Fibroblast of skin of left biceps (primary cell): ENCODE data around the gene GRIA1.
A peak's percentile ranks its signal among the peaks of the same experiment; 100 is the strongest.

Experiments used
- DNase-seq, 2 experiments: peaks; one replicate each; pipeline ENCODE4 v3.0.0-alpha.2; 2013; ENCODE audit warnings: low read depth in 2 of 2

The GRIA1 gene

DNA sequence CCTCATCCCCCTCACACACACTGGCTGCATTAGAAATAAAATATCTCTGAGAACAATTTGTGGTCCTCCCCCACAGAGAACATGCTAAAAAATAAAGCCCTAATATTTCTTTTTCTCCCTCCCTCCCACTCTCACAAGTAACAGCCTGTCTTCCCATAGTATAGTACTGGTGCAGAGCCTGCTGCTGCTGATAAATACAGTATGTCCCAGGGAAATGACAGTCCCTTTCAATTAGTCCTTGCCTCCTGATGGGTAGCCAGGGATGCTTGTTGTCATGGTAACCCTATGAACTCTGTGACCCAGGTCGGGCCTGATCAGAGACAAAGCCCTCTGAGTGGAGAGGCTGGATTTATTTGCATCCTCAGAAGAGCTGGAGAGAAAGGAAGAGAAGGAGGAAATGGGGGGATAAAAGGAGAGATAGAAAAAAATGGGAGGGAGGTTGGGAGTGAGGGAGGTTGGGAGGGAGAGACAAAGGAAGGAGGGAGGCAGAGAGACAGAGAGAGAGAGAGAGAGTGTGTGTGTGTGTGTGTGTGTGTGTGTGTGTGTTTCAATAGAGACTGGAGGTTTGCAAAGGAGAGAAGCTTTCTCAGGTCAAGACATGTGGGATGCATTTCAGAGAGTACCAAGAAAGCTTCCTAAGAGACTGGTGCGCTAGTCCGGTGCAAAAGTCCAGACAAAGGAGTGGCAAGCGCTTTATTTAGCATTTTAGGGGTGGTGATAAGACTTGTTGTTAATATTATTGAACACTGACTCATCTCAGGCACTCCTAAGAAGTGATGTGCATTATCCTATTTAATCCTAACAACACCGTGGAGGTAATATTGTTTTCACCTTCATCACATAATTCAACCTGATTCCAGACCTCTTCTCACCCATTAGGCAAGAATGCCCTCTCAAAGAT, 287.5 kb downstream of the GRIA1 start:
- no peak for DNase-seq

DNA sequence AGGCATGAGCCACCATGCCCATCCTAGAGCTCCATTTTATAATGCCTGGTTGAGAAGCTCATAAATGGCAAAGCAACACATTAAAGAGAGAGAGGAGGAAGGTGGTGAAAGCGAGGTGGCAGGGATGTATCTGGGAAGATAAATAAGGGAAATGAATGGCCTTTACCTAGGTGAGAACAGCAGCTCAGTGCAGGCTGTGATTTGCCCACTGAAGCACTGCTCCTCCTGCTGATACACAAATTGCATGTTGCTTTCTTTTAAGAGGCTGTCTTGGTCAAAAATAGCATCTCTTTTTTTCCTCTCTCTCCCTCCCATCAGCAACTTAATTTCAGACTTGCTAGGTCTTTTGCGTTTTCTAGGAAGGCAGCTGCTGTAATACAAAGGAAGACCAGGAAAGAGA, 289.4 kb downstream of the GRIA1 start:
- no peak for DNase-seq

DNA sequence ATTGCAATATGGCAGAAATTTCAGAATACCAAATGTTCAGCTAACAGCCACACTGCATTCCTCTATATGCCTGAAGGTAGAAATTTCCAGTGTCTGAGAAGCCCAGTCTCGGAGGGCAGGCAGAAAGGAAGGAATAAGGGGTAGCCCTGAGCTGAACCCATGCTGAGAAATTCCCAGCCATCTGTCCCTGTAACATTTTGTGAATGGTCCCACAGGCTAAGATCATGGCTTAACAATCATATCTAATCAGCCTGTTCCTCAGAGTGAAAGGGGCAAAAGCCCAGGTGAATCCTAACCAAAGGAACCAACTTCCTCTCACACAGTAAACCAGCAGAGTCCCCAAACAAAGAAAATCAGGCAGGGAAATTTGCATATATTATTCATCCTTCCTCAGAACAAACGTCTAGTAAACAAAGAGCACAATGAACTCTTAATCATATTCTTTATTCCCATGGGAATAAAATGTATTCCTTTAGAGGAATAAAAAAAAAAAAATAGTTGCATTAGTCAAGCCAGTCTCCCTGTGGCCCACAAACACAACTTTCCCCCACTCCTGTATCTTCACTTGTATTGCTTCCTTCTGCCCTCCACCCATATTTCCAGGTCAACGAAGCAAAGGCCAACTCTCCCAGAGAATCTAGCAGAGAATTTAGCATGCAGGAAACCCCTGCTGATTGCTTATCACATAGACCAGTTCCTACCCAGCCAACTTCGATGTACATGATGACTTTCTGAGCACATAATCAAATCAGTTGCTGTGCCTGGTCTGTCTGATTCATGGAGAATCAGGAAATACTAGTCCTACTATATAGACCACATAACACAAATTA, 290.6 kb downstream of the GRIA1 start:
- no peak for DNase-seq

DNA sequence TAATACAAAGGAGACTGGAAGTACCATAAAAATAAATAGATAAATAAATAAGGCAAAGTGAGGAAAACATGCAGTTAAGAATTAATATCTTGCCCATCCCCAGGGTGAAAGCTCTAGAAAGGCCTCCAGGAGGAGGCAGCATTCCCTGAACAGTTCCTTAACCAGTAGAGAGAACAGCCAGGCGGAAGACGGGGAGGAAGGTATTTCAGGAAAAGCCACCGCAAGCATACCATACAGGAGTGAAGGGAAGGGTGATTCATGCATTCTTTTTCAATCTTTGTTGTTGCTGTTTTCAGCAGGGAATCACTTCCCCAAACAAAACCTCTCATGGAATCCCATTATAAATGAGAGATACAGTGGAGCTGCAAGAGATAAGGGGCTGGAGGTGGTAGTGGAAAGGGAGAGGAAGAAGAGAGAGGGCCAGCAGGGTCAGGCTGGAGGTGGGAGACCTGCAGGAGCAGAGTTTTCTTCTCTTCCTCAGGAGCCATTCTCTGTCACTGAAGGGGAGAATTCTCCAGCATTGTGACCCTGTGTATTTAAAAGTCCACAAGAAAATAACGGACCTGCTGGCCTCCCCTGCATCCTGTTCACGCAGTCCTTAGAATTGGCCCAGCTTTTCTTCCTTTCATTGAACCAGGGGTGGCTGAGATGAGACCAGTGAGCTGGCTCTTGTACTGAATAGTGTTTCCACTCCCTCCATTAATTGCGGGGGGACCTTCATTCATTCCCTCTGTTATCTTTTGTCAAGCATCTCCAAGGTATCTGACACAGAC, 292.3 kb downstream of the GRIA1 start:
- DNase-seq = peak; percentile 18 to 23

DNA sequence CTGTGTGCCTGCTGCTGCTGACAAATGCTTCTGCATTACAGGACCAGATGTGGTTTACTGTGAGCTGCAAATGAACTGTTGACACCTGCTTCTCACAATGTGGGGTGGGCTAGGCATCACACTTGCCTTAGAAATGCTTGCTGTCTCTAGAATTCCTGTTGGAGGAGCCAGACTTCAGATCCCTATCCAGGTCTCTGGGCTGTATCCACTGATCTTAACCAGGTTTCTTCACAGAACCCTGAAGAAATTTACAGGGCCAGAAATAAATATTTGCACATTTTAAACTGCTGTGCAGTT, 292.8 kb downstream of the GRIA1 start:
- no peak for DNase-seq

DNA sequence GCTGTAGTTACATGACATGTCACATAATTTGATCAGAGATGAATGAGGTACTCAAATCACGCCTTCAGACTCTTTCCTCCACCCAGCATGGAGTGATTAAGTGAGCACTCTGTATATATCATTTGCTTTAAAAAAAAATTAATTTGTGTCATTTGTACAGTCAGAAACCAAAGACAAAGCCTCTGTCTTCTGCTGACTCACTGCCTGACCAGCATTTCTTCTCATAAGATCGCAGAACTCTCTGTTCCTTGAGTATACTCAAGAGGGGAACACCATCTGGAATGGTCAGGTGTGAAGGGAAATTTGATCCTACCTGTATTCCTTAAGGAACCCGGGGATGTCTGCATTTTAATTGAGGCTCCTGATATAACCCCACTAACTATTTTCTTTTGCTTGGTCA, 293.8 kb downstream of the GRIA1 start:
- DNase-seq = no peak

DNA sequence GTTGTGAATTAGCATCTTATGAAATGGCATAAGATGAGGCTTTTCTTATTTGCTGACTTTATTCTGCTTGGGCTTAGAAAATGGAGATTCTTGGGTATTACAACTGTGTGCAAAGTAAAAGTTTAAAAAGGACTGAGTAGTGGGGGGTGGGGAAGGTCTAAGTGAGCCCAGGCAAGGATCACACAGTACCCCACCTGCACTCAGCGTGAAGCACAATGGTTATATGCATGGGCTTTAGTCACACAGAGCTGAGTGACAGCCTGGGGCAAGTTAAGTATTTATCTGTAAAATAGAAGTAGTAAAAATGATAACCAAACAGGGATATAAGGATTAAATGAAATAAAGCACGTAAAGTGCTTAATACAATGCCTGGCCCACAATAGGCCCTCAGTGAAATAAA, 300.9 kb downstream of the GRIA1 start:
- no peak for DNase-seq

DNA sequence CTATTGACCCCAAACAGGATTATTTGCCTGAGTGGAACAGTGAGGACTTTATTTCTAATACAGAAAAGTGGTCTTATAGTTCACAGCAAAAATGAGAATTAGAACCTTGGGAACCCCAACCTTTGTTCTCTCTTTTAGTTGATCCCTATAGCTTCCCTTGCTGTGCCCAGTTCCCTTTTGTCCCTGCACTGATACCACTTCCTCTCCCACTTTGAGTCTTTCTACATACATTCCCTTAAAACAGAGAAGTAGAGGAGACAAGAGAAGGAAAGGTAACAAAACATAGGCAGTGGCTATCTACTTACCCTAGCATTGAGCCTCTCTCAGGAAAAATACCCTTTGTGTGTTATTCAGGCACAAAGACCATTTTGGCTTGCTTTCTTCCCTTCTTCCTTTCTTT, 301.8 kb downstream of the GRIA1 start:
- DNase-seq = no peak

DNA sequence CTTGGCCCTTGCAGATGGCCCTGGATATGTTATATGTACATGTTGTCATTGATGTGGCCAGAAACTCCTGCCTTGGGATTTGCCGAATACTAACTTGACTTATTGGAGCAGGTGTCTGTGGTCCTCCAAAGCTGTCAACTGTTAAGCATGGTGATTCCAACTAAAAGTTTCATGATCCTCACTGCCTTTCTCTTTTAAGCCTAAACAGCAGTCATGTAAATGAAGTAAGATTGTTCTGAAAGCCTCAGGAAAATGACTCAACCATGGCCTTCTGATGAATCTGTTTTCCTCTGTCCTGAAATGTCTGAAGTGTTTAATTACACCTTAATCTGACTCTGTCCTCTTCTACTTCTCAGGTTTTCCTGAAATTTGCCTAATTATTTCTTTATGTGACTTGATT, 303.2 kb downstream of the GRIA1 start:
- no peak for DNase-seq

DNA sequence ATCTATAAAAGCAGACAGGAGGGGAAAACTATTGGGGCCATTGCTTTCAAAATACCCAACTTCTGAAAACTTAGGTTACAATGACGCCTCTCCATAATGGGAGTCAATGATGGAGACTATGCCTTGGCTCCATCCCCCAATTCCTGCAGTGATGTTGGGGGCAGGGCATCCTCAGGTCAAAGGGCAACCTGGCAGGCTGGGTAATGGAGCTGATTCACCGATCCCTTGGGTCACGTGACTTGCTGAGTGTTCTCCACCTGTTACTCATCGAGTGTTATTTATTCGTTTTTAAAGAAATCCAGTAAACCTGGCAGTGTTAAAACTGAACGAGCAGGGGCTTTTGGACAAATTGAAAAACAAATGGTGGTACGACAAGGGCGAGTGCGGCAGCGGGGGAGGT, 303.9 kb downstream of the GRIA1 start:
- DNase-seq = no peak

DNA sequence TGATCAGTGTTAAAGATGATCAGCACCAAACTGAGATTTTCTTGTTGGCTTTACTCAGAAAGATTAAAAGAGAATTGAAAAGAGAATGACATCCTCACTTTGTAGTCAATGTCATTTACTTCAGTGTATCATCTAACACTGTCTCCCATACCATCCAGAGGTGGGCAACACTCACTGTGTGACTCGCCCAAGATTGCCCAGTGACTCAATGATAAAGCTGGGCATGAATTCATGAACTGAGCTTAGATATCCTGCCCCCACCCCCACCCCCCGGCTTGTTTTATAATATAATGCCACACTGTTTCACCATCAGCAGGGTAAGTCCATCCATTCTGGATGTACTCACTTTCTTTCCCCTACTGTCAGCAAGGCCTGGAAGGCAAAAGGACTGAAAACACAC, 306.1 kb downstream of the GRIA1 start:
- no peak for DNase-seq

DNA sequence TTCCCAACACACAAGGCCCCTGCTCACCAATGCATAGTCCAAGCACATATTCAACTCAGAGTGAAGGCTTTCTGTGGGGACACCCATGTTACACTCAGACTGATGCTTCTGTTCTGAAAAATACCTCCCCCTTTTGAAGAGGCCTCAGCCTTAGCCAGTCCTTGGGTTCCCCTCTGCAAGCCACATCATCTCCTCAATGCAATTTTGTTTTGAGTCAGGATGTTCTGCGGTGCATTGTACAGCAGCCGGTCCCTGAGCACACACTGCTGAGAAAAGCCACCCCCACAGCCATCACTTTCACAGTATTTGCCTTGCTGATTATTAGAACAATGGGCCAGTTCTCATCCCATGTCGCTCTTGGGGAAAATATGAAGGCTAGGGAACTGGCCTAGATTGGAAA, 307.0 kb downstream of the GRIA1 start:
- DNase-seq = no peak

DNA sequence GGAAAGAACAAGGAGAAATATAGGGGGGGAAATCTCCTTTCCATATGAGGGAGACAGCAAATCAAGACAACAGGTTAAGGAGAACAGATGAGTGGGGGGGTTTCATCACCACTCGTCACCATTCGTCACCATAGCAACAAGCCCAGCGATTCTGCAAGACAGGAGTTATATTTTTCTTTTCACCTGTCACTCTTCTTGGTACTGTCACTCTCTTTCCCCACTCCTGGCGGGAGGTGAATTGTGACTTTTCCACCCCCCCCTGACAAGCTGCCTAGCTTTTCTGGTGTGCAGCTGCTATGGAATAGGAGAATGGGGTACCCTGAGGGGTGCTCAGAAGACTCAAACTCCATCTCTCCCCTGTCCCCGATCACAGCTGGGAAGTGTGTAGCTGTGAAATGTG, 308.4 kb downstream of the GRIA1 start:
- no peak for DNase-seq

DNA sequence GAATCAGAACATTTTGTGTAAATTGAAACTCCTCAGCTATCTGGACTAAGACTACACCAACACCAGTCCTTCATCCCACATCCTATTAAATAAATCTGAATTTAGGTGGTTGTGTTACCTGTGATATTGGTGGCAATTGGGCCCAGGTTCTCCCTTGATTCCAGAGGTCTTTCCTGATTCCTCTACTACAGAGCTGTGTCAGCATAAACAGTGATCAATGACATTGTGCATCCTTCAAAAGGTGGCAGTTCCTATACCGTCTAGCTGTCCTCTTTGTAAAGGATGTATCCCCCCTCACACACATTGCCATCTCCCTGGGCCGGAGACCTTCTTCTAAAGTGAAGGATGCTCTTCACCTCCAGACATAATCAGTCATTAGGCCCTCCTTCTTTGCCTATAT, 309.0 kb downstream of the GRIA1 start:
- DNase-seq = no peak

DNA sequence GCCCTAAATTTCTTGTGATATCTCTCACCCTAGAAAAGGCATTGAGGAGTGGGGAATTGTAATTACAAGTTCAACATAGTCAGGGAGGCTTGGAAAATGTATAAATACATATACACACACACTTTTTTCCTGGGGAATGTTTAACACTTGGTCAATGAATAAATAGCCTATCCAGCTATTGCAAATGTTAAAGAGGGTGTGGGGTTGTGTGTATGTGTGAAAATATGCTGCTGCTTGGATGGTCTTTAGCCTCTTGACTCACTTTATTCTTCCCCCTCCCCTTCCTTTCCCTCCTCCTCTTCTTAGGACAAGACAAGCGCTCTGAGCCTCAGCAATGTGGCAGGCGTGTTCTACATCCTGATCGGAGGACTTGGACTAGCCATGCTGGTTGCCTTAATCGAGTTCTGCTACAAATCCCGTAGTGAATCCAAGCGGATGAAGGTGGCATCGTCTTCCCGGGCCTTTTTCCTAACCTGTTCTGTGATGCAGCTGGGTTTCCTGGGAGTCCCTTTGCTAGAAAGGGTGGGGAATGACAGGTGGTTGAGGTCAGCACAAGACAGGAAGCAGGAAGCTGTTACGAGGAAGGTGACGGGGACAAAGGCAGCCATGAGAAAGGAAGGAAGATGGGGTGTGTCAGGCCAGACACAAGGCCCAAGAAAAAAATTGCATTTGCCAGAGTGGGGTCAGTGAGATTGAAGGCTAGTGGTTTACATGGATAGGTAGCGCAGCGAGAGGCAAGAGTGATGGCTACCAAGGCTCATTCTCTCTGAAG, 311.8 kb downstream of the GRIA1 start:
- DNase-seq = no peak

DNA sequence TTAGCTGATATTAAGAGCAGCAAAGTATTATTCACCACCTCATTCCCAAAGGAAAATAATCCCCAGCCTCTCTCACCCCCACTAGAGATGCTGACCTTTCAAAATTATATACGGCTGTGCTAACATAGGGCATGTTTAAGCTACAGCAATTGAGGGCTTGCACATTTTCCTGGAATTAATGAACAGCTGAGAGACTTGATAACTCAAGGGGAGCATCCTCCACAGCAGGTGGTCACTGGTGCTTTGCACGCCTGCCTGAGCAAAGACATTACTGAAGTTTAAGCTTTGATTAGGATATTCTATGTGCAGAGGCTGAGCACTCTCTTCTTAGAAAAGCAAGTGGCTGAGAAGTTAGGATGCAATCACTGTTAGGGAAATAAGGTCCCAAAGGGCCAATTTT, 317.3 kb downstream of the GRIA1 start:
- DNase-seq = no peak

DNA sequence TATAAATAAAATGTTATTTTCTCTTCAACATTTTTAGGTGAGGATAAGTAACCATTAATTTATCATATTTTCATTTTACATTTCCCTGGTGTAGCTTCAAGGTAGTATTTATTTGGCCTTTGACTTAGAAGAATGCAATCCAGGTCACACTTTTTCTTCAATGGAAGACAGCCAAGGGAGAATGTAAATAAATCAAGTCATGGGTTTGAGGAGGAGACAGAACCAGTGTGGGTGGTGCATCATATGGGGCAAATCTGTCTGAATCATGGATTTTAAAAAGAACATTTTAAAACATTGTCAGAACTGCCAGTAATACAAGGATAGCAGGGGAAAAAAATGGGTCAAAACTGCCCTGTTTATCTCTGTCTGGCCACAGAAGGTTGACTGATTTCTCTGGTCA, 318.7 kb downstream of the GRIA1 start:
- DNase-seq = peak in 1 of 2 experiments; percentile 21

DNA sequence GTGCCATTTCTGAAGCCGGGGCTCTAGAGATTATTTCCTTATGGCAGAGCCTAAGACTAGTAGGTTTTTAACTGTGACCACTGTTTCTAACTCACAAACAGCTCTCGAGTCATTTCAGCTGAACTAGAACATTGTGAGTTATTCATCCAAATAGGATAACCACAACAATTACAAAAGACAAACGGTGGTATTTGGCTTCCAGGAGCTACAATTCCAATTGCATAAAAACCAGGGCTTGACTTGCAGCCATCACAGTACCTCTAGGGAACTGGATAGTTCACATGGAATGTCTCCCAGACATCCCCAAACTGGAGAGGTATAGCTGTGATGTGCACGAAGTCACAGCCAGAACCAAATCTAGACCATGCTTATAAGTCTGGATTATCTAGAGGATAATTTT, 323.4 kb downstream of the GRIA1 start:
- peak; percentile 45 to 49 for DNase-seq

DNA sequence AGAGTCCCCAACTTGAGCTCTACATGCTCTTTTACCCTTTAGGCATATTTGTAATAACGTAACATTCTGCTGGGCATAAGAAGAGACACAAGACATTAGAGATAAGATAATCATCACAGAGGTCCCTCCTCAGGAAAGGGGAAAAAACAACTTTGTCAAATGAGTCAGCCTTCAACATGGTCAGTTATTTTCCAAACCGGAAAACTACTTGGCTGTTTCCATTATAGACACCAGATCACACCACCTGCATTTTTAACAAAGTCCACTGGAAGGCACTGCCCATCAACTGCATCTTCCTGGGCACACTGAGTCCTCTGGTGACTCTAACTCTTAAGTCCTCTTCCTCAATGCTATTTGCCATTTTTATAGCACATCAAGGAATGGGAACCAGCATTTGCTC, 326.4 kb downstream of the GRIA1 start:
- no peak for DNase-seq

DNA sequence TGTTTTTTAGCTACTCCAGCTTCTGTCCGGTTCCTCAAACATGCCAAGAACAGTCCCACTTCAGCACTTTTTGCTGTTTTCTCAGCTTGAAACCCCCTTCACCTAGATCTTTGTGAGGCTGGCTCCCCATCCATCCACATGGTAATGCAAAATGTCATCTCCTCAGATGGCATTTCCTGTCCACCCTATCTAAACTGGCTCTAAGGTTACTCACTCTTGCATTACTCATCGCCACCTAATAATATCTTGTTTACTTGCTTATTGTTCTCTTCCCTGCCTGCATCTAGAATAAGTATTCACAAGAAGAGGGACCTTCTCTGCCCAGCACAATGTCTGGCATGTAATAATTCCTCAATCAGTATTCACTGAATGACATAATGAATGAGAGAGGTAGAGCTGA, 328.2 kb downstream of the GRIA1 start:
- no peak for DNase-seq

DNA sequence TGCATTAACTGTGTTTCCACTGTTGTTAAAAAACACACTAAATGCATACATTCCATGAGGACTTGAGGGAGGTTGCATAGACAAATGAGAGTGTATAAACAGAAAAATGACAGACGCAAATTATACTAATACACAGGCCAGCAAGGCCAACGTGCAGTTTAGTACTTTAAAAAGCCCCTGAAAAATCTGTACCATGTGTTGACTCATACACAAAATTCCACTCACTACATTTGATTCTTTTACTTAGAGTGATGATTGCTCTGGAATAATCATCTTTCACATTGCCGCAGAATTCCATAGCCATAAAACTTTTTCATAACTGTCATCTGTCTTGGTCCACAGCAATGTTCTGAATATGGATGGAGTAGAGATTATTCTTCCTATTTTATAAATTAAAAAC, 332.6 kb downstream of the GRIA1 start:
- DNase-seq = peak; percentile 35 to 42

DNA sequence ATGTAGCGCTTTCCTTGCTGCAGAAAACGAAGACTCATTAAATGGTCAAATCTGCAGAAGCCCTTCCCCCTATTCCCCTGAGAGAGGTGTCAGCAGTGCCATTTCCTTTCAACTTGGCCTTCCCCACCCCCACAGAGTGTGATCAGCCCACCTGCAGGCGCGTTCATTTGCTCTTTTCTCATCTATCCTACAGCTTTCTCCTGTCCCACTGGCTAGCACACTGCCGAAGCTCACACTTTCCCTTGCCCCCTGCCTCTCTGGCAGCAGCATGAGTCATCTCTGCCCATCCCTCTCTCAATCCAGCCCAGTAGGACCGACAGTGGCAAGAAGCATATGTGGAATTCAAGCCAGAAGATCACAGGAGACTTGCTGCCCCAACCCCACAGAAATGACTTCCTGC, 334.4 kb downstream of the GRIA1 start:
- DNase-seq = no peak
